IPS-18a (cell line): ENCODE results near the gene FTO.

Source experiments
- H3K27ac ChIP-seq: one replicate; pipeline ENCODE4 v1.5.1; 2013; ENCODE audit warnings: low read length
- H3K27me3 ChIP-seq: one replicate; pipeline ENCODE4 v1.6.1; 2013; ENCODE audit warnings: mild to moderate bottlenecking, low read length; ENCODE audit not compliant: control insufficient read depth, insufficient read depth
- H3K36me3 ChIP-seq: one replicate; pipeline ENCODE4 v1.6.1; 2013; ENCODE audit warnings: low read depth, low read length; ENCODE audit not compliant: control insufficient read depth
- H3K4me1 ChIP-seq: one replicate; pipeline ENCODE4 v1.6.1; 2013; ENCODE audit warnings: low read depth, low read length; ENCODE audit not compliant: control insufficient read depth
- H3K4me3 ChIP-seq: one replicate; pipeline ENCODE4 v1.5.1; 2013; ENCODE audit warnings: low read length
- H3K9ac ChIP-seq: one replicate; pipeline ENCODE4 v1.6.1; 2013; ENCODE audit warnings: mild to moderate bottlenecking, low read length, moderate library complexity
- H3K9me3 ChIP-seq: one replicate; pipeline ENCODE4 v1.6.1; 2013; ENCODE audit warnings: low read depth, low read length; ENCODE audit not compliant: control insufficient read depth

Gene FTO

DNA sequence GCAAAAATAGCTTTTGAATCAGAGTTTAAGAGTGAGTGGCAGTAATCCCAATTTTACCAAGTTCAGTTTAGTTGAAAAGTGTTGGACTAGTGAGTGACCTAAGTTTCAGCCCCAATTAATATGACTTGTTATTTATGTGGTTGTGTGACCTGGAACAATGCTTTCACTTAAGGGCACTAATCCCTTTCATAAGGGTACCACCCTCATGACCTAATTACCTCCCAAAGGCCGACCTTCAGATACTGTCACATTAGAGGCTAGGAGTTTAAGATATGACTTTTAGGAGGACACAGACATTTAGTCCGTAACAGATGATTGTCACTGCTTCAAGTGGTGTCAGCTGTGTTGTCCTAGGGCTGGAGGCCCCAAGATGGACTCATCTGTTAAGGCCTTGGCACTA is 392.7 kb downstream of the FTO start:
- Histone ChIP-seq H3K9ac (no peak overlapping the region), H3K4me3 (no peak overlapping the region), H3K9me3 (no peaks in the 10 kb centered on the region), H3K27ac (no peak overlapping the region), H3K4me1 (no peaks in the 10 kb centered on the region), H3K36me3 (no peaks in the 10 kb centered on the region), H3K27me3 (no peaks in the 10 kb centered on the region)

DNA sequence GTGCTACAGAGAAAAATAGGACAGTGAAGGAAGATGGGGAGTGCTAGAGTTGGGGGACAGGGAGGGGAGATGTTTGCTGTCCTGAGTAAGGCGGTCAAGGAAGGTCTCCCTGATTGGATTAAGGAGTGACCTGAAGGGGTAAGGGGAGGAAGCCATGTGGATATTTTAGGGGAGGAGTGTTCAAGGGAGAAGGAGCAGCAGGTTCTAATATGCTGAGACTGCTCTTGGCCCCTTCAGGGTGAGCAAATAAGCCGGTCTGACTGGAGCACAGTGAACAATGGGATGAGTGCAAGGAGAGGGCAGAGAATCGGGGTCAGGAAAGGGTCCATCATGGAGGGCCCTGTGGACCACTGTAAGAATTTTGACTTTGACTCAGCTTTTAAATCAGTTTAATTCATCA is 393.8 kb downstream of the FTO start:
- no peak overlapping the region for H3K27ac ChIP-seq
- H3K4me1 ChIP-seq: no peaks in the 10 kb centered on the region

DNA sequence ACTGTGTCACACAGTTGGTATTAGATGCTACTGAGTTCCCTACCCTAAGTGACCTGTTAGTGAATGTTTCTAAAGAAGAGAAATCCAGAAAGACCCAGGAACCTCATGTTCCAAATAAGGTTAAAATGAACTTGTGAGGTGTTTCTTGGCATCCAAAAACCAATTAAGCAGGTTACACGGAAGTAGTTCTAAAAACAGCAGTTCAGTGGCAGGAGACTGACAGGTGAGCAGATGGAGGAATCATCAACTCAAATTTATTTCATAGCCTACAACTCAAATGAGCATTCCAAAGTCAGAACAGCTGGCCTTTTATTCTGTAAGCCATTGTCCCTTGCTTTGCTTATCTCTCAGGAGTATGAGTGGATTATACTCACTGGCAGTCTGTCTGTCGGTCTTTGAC is 394.3 kb downstream of the FTO start:
- Histone ChIP-seq H3K27me3 (no peaks in the 10 kb centered on the region), H3K36me3 (no peaks in the 10 kb centered on the region), H3K4me1 (no peaks in the 10 kb centered on the region), H3K9ac (no peak overlapping the region), H3K9me3 (no peaks in the 10 kb centered on the region), H3K27ac (no peak overlapping the region), H3K4me3 (no peak overlapping the region)

More for the DNA sequence above, 393.8 kb downstream of the FTO start:
- Histone ChIP-seq H3K4me3 (no peak overlapping the region), H3K36me3 (no peaks in the 10 kb centered on the region), H3K9me3 (no peaks in the 10 kb centered on the region), H3K9ac (no peak overlapping the region), H3K27me3 (no peaks in the 10 kb centered on the region)

DNA sequence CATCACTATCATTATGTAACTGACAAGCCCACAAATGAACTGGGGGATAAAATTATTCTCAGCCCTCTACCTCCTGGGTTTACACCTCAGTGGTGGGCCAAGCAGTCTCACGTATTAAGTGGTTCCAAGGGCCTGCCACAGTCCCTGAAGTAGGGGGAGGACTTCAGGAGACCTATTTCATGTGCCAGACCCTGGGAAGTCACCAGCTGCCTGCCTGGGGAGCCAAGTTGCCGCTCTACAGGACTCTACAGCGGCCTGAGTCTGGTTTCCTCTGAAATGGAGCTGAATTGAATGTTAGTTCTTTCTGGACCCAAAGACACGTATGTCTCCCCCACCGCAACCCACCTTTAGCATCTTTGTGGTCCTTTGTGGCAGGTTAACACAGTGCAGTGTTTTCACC is 395.7 kb downstream of the FTO start:
- no peak overlapping the region for H3K9ac ChIP-seq
- H3K4me3 ChIP-seq: no peak overlapping the region
- H3K27ac ChIP-seq: no peak overlapping the region
- H3K9me3 ChIP-seq: no peaks in the 10 kb centered on the region
- no peaks in the 10 kb centered on the region for H3K27me3 ChIP-seq
- no peaks in the 10 kb centered on the region for H3K36me3 ChIP-seq
- no peaks in the 10 kb centered on the region for H3K4me1 ChIP-seq

DNA sequence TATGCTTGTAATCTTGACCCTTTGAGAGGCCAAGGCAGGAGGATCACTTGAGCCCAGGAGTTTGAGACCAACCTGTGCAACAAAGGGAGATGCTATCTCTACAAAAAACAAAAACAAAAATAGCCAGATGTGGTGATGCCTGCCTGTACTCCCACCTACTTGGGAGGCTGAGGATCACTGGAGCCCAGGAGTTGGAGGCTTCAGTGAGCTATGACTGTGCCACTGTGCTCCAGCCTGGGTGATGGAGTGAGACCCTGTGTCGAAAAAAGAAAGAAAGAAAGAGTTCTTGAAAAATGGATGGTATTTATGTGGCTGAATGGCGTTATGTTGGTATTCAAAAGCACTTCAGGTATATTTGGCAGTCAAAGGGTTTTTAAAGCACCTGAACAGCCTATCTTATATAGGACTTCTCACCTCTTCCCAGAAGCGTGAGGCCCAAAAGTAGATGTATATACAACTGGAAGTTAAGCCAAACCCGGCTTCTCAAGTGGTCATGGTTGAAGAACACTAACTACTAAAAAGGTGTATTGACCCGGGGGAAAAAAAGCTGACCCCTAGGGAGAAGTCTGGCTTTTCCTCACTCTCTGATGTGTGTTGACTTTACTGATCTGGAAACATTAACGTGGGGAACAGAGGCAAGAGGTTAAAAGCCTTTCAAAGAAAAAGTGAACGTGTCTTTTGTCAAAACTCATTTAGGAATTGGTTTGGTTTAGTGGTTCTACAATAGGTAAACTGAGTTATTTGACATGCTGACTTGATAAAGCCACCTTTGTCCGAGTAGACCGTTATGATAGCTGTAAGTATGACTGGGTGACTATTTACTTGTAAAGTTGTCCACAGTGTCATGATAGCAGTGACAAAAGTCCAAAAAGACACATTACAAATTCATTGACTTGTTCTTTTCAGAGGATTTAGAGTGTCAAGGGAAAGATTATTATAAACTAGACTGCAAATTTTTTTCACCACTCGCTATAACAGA is 399.2 kb downstream of the FTO start:
- Histone ChIP-seq H3K36me3 (no peaks in the 10 kb centered on the region), H3K9me3 (no peaks in the 10 kb centered on the region), H3K4me1 (no peaks in the 10 kb centered on the region), H3K27me3 (no peaks in the 10 kb centered on the region), H3K27ac (no peak overlapping the region), H3K4me3 (no peak overlapping the region), H3K9ac (no peak overlapping the region)

DNA sequence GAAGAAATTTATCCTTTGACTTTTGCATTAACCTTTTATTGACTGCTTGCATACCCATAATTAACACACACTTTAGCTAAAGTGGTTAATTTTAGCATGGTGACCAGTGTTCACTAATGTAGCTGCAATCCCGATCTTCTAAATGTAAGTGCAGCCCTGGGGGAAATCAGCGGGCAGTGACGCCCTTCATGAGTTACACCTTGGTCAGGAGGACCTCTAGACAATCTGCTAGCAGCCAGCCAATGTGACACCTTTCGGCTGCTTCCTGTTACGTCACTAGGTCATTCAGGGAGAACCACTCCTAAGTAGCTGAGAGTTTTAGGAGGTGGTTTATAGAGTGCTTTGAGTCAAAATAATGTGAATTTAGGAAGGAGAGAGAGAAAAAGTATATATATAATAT is 402.1 kb downstream of the FTO start:
- H3K9me3 ChIP-seq: no peaks in the 10 kb centered on the region
- H3K4me3 ChIP-seq: no peak overlapping the region
- no peak overlapping the region for H3K9ac ChIP-seq
- H3K27ac ChIP-seq: no peak overlapping the region
- no peaks in the 10 kb centered on the region for H3K36me3 ChIP-seq
- no peaks in the 10 kb centered on the region for H3K27me3 ChIP-seq
- no peaks in the 10 kb centered on the region for H3K4me1 ChIP-seq

DNA sequence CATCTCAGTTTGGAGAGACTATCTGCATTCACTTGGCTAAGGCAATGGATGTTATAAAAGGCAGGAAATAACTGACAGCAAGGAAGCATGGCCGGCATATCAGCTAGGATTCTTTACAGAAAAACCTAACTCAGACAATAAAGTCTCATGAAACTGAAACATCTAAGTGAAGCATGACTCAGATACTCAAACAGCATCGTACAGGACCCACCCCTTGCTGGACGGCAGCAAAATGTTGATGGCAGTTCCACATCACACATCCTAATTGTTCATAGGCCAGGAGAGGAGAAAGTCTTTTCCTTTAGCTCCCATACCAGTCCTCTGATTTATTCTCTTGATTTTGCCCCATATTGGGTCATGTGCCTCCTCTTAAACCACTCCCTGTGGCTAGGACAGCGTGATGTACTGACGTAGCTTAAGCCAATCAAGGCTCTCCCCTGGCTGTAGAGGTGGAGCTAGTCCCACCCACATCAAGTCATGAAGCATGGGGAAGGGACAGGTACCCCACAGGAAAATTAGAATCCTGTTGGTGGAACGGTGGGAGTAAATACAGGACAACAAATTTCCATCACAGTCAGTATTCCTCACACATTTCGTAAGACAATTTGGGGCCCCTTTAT is 403.7 kb downstream of the FTO start:
- Histone ChIP-seq H3K4me1 (no peaks in the 10 kb centered on the region), H3K27me3 (no peaks in the 10 kb centered on the region), H3K27ac (no peak overlapping the region), H3K4me3 (no peak overlapping the region), H3K9ac (no peak overlapping the region), H3K36me3 (no peaks in the 10 kb centered on the region), H3K9me3 (no peaks in the 10 kb centered on the region)

DNA sequence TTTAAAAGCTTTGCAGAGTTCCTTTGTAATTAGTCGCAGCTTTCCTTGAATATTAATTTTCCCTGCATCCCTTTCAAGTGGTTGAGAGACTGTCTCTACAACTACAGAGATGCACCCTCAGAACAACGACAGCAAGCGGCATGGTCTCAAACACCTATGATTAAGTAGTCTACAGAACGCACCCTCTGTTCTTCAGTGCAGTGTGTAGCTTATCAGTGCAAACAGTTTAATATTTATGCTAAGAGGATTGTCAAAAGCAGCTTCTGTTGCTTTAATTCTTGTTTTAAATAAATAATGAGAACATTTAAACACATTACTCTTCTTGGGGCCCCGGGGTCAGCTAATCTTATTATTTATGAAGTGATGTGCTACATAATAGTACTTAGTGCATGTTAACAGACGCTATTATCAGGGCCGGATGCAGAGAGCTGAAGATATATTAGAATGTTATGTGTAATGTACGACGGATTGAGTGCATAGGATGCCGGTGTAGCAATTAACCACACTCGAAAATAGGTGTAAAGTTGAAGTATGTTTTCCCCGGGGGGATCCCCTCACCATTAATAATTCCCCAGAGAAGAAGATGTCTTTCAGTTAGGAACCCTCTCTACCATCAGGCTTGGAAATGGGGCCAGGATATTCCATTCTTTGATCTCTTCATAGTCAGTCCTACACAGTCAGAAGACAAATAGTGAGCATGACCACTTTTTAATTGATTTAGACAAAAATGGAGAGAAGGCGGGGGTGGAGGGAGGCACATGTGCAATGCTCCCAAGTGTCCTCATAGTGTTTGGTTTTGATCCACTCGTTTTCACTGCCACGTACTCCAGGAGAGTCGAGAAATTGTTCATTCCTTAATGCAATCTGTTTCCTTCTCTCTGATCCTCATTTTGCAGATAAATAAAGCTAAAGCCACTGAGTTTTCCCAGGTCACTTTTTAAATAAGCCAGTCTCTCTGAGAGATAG is 406.3 kb downstream of the FTO start:
- no peaks in the 10 kb centered on the region for H3K4me1 ChIP-seq
- no peak overlapping the region for H3K4me3 ChIP-seq
- H3K27me3 ChIP-seq: no peaks in the 10 kb centered on the region
- no peak overlapping the region for H3K27ac ChIP-seq
- H3K36me3 ChIP-seq: no peaks in the 10 kb centered on the region
- H3K9ac ChIP-seq: no peak overlapping the region
- H3K9me3 ChIP-seq: no peaks in the 10 kb centered on the region

DNA sequence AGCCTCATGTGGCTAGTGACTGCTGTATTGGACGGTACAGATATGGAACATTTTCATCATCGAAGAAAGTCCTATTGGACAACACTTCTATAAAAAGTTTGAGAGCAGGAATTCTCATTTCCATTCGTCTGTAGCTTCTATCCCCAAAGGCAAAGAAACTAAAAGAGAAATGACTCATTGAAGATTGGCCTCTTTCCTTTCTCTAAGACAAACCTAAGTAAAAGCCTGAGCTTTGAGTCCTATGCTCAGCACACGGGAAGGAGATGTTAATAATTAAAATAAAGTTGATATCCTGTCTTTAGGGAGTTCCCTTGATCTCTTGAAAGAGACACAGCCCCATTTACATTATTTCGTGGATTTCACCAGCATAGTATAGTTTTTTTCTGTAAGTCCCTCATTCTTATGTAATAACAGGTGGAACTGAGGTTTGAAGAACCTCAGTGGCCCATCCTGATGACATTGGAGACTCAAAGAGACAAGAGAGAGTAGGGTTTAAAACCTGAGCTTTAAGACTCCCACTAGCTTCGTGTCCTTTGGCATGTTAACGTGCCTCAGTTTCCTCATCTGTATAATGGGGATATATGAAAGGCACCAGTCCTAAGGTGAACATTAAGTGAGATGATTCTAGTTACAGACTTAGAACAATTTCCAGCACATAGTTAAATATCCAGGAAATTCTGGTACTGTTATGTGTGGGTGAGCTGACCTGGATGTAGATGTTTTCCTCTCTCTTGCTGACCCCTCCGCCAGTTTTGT is 408.7 kb downstream of the FTO start:
- Histone ChIP-seq H3K27ac (no peak overlapping the region), H3K4me1 (peaks cover 7% of the 10 kb centered on the region), H3K9me3 (no peaks in the 10 kb centered on the region), H3K4me3 (no peak overlapping the region), H3K9ac (no peak overlapping the region), H3K36me3 (no peaks in the 10 kb centered on the region), H3K27me3 (no peaks in the 10 kb centered on the region)

DNA sequence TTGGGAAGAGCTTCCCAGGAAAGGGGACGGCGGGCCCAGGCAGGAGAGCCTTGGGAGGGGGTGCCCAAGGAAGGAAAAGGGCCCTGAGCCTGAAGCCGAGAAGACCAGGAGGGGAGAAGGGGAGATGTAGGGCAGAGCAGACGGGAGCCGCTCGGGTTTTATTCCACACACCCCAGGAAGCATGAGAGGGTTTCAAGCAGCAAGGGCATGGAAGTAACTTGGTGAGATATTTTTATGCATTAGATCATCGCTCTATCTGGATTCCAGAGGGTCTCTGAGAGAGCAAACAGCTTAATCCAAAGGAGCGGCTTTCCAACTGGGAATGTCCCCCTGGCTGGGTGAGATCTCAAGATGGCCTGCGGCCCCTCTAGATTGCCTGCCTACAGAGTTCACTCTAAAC is 411.6 kb downstream of the FTO start:
- no peak overlapping the region for H3K27ac ChIP-seq
- no peaks in the 10 kb centered on the region for H3K27me3 ChIP-seq
- H3K4me3 ChIP-seq: no peak overlapping the region
- no peak overlapping the region for H3K9ac ChIP-seq
- peaks cover 12% of the 10 kb centered on the region for H3K4me1 ChIP-seq
- H3K9me3 ChIP-seq: no peaks in the 10 kb centered on the region
- no peaks in the 10 kb centered on the region for H3K36me3 ChIP-seq
